IPS DF 4.7 (cell line): ENCODE measurements around the gene SLC17A8.
"Not testable (repeated sequence)": the region's sequence is repeated elsewhere in the genome, so short reads cannot be mapped to it uniquely, and the experiment has no call there.

Source experiments
- DNase-seq: peaks from one replicate; pipeline ENCODE4 v3.0.0-alpha.2; 2013; ENCODE audit warnings: low spot score; ENCODE audit errors: extremely low read depth

SLC17A8 gene

GRCh38 chr12:100356644-100357223 lies at the start of gene SLC17A8:
Gene SLC17A8 (plus strand): TSS chr12:100357074. CDS start chr12:100357392, 318 bp downstream.
- DNase-seq: no peak

- DNase-seq: not testable (repeated sequence)
Measured at GRCh38 chr12:100308138-100308537, 48.7 kb upstream of the SLC17A8 start.

- DNase-seq: no peak
Measured at GRCh38 chr12:100311317-100311716, 45.6 kb upstream of the SLC17A8 start.

- DNase-seq: no peak
Measured at GRCh38 chr12:100317371-100317770, 39.5 kb upstream of the SLC17A8 start.

- no peak for DNase-seq
Measured at GRCh38 chr12:100324498-100324897, 32.4 kb upstream of the SLC17A8 start.

- DNase-seq: no peak
Measured at GRCh38 chr12:100326208-100326607, 30.7 kb upstream of the SLC17A8 start.

GRCh38 chr12:100329800-100330199 lies 27.1 kb upstream of the SLC17A8 start:
- DNase-seq: no peak

- DNase-seq: no peak
Measured at GRCh38 chr12:100331871-100332270, 25.0 kb upstream of the SLC17A8 start.

- no peak for DNase-seq
Measured at GRCh38 chr12:100332852-100333251, 24.0 kb upstream of the SLC17A8 start.

GRCh38 chr12:100337299-100337698 lies 19.6 kb upstream of the SLC17A8 start:
- DNase-seq: no peak

- DNase-seq: no peak
Measured at GRCh38 chr12:100337727-100338126, 19.1 kb upstream of the SLC17A8 start.

GRCh38 chr12:100339071-100339470 lies 17.8 kb upstream of the SLC17A8 start:
- DNase-seq: no peak

GRCh38 chr12:100342897-100343296 lies 14.0 kb upstream of the SLC17A8 start:
- DNase-seq: not testable (repeated sequence)

GRCh38 chr12:100344351-100344750 lies 12.5 kb upstream of the SLC17A8 start:
- DNase-seq: not testable (repeated sequence)

GRCh38 chr12:100345020-100345767 lies 11.7 kb upstream of the SLC17A8 start:
- DNase-seq: no peak

- no peak for DNase-seq
Measured at GRCh38 chr12:100346660-100347059, 10.2 kb upstream of the SLC17A8 start.

GRCh38 chr12:100348657-100349454 lies 8.0 kb upstream of the SLC17A8 start:
- DNase-seq: no peak

GRCh38 chr12:100359248-100359647 lies 2.4 kb downstream of the SLC17A8 start:
- DNase-seq: no peak

GRCh38 chr12:100359822-100360221 lies 2.9 kb downstream of the SLC17A8 start:
- DNase-seq: no peak

GRCh38 chr12:100360450-100360849 lies 3.6 kb downstream of the SLC17A8 start:
- no peak for DNase-seq

- DNase-seq: no peak
Measured at GRCh38 chr12:100364324-100364723, 7.5 kb downstream of the SLC17A8 start.

- no peak for DNase-seq
Measured at GRCh38 chr12:100365411-100365810, 8.5 kb downstream of the SLC17A8 start.
